Tibial artery (tissue), 4 donors: Measurements from ENCODE around the gene CAMTA1.
A peak's percentile ranks its signal among the peaks of the same experiment; 100 is the strongest.

Experiments
- DNase-seq, 2 donors: peaks; one replicate each; pipeline ENCODE4 v3.0.0-alpha.2; 2019
- H3K27ac ChIP-seq, 2 donors: fragments of 200-600 bp; sonication (generic) in 1 of 2; 1 replicate in 1 of 2; 2 replicates in 1 of 2; pipeline ENCODE4 v1.5.1; 2018 to 2019; ENCODE audit warnings: mild to moderate bottlenecking in 1 of 2
- H3K27me3 ChIP-seq, 2 donors: fragments of 200-600 bp; sonication (generic) in 1 of 2; one replicate each; pipeline versions ENCODE4 v1.5.1 to v1.6.0; 2016 to 2019
- H3K36me3 ChIP-seq, 3 donors: fragments of 200-600 bp; sonication (generic) in 2 of 3; one replicate each; pipeline ENCODE4 v1.5.1; 2016 to 2019; ENCODE audit warnings: mild to moderate bottlenecking in 2 of 3
- H3K4me1 ChIP-seq, 4 donors: fragments of 200-600 bp; sonication (generic) in 2 of 4; 1 replicate in 3 of 4; 2 replicates in 1 of 4; pipeline ENCODE4 v1.5.1; 2016 to 2019
- H3K4me3 ChIP-seq, 2 donors: fragments of 200-600 bp; sonication (generic) in 1 of 2; 1 replicate in 1 of 2; 2 replicates in 1 of 2; pipeline ENCODE4 v1.5.1; 2018 to 2019; ENCODE audit warnings: mild to moderate bottlenecking in 2 of 2
- H3K9me3 ChIP-seq, 3 donors: fragments of 200-600 bp; sonication (generic) in 1 of 3; one replicate each; pipeline ENCODE4 v1.5.1; 2016 to 2019
- intact Hi-C: fragments of 100-400 bp; cut with DNase I; formaldehyde crosslinking; loops from one replicate; pipeline ENCODE4 v1.15.0; 2023; ENCODE audit warnings: low total_unique reads
- TF ChIP-seq, protein P1 (sequence below), 2 experiments: fragments of 200-600 bp in 1 of 2; fragments of 450-650 bp in 1 of 2; IDR thresholded peaks; one replicate each; pipeline ENCODE4 v1.5.1; 2017 to 2019; ENCODE audit warnings: antibody characterized with exemption in 2 of 2, mild to moderate bottlenecking in 1 of 2, moderate library complexity in 1 of 2

Gene CAMTA1

GRCh38 chr1:7666249-7666648 lies 881.0 kb downstream of the CAMTA1 start:
- Histone ChIP-seq H3K4me1 (peaks cover 0 to 13% (median 8%) of the 10 kb centered on the region in 4 donors), H3K9me3 (no peaks in the 10 kb centered on the region), H3K27ac (no peak overlapping the region), H3K27me3 (peaks cover 0 to 21% of the 10 kb centered on the region in 2 donors), H3K36me3 (no peaks in the 10 kb centered on the region), H3K4me3 (no peak overlapping the region)
- intact Hi-C loops: loop anchor here (10.0 kb wide), 1 partner anchor 239 kb away; no protein-coding TSS in a partner anchor
- TF ChIP-seq, protein P1, sequence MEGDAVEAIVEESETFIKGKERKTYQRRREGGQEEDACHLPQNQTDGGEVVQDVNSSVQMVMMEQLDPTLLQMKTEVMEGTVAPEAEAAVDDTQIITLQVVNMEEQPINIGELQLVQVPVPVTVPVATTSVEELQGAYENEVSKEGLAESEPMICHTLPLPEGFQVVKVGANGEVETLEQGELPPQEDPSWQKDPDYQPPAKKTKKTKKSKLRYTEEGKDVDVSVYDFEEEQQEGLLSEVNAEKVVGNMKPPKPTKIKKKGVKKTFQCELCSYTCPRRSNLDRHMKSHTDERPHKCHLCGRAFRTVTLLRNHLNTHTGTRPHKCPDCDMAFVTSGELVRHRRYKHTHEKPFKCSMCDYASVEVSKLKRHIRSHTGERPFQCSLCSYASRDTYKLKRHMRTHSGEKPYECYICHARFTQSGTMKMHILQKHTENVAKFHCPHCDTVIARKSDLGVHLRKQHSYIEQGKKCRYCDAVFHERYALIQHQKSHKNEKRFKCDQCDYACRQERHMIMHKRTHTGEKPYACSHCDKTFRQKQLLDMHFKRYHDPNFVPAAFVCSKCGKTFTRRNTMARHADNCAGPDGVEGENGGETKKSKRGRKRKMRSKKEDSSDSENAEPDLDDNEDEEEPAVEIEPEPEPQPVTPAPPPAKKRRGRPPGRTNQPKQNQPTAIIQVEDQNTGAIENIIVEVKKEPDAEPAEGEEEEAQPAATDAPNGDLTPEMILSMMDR (IDR thresholded peaks at IDR 0.05): no peak
- DNase-seq: no peak

- peaks cover 0 to 13% (median 8%) of the 10 kb centered on the region in 4 donors for H3K4me1 ChIP-seq
- no peaks in the 10 kb centered on the region for H3K36me3 ChIP-seq
- TF ChIP-seq, protein P1 (IDR thresholded peaks at IDR 0.05): no peak
- no peak overlapping the region for H3K27ac ChIP-seq
- H3K27me3 ChIP-seq: peaks cover 0 to 20% of the 10 kb centered on the region in 2 donors
- DNase-seq: no peak
- H3K9me3 ChIP-seq: no peaks in the 10 kb centered on the region
- intact Hi-C loops: loop anchor here (10.0 kb wide), 1 partner anchor 238 kb away; no protein-coding TSS in a partner anchor
- H3K4me3 ChIP-seq: no peak overlapping the region
Observed at GRCh38 chr1:7667159-7667558, 881.9 kb downstream of the CAMTA1 start.

DNA sequence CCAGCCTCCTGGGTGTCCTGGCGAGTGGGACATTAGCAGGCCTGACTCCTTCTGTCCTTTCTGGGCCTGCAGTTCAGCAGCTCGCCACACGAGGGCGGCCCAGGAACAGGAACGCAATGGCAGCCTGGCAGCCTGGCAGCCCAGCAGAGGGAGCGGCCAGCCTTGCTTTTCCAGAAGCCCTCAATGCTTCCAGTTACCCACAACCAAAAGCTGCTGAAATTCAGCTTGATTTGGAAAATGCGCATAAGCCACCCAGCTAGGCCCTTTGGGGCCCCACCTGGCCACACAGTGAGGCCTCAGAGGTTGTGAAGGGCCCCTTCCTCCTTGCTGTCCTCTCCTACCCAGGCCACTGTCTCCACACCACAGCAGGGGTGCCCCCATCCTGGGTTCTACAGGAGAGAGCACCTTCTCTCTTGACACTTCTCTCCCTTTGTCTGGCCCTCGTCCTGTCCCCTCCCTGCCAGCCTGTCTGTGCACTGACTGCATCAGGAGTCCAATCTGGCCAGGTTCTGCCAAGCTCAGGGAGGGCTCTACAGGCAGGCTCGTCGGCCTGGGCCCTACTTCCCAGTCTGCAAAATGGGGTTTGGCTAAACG lies 882.5 kb downstream of the CAMTA1 start:
- Histone ChIP-seq H3K4me3 (no peak overlapping the region), H3K9me3 (no peaks in the 10 kb centered on the region), H3K27ac (no peak overlapping the region), H3K27me3 (peaks cover 0 to 24% of the 10 kb centered on the region in 2 donors), H3K36me3 (no peaks in the 10 kb centered on the region), H3K4me1 (peaks cover 0 to 13% (median 8%) of the 10 kb centered on the region in 4 donors)
- intact Hi-C loops: loop anchor here (2.0 to 10.0 kb wide), 2 partner anchors 81 to 237 kb away; no protein-coding TSS in a partner anchor
- TF ChIP-seq, protein P1 (IDR thresholded peaks at IDR 0.05): peak; percentile 100
- DNase-seq: peak; percentile 92 to 95

DNA sequence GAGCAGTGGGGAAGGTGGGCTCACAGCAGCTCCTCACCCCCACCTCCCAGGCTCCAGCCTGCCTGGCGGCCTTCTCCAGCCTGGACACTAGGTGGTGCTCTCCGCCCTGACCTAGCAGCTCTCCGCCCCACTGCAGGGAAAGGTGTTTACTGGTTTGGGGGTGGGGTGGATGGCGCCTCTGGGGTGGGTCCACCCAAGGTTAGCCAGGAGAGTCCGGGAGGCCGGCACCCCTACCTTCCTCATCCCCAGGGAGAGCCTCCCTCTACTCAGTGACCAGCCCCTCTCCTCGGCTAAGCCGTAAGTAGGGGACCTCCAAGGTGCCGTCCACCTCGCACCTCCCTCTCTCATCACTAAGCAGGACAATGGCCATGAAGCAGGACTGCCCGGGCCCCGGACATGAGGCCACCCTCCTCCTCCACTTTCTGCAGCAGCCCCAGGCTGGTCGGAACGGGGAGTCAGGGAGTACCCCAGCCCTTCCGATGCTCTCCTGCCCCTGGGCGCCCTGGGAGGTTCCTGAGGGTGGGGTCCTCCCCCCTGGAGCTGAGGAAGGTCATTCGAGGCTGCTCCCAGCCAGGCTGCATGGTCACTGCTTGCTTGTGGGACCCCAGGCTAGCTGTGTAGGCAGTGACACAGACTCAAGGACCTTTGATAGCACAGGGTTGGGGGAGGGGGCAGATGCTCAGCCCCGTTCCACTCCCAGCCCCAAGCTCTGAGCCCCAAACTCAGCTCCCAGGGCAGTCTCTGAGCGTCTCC lies 884.5 kb downstream of the CAMTA1 start:
- Histone ChIP-seq H3K4me3 (no peak overlapping the region), H3K27ac (no peak overlapping the region), H3K27me3 (peaks cover 0 to 25% of the 10 kb centered on the region in 2 donors), H3K36me3 (no peaks in the 10 kb centered on the region), H3K4me1 (peaks cover 0 to 13% (median 8%) of the 10 kb centered on the region in 4 donors), H3K9me3 (no peaks in the 10 kb centered on the region)
- DNase-seq: no peak
- intact Hi-C loops: loop anchor here (1.0 to 10.0 kb wide), 3 partner anchors 79 to 235 kb away; no protein-coding TSS in a partner anchor
- TF ChIP-seq, protein P1 (IDR thresholded peaks at IDR 0.05): peak; percentile 52 to 72

GRCh38 chr1:7670334-7671145 lies 885.3 kb downstream of the CAMTA1 start:
- H3K4me3 ChIP-seq: no peak overlapping the region
- no peak overlapping the region for H3K27ac ChIP-seq
- peak in 1 of 2 donors; percentile 64 for DNase-seq
- intact Hi-C loops: loop anchor here (1.0 kb wide), 1 partner anchor 82 kb away; no protein-coding TSS in a partner anchor
- H3K27me3 ChIP-seq: peaks cover 0 to 25% of the 10 kb centered on the region in 2 donors
- H3K9me3 ChIP-seq: no peaks in the 10 kb centered on the region
- TF ChIP-seq, protein P1 (IDR thresholded peaks at IDR 0.05): no peak
- peaks cover 0 to 13% (median 8%) of the 10 kb centered on the region in 4 donors for H3K4me1 ChIP-seq
- no peaks in the 10 kb centered on the region for H3K36me3 ChIP-seq
